Pulmonary artery endothelial cell (primary cell): ENCODE results near the gene ZNF189. TPM values are rescaled to one million over a fixed set of nuclear protein-coding genes. Genes with fewer than 3 reads are reported as not detected.
"Not testable (repeated sequence)": the region's sequence is repeated elsewhere in the genome, so short reads cannot be mapped to it uniquely, and the experiment has no call there.

Experiments used
- DNase-seq: peaks from one replicate; pipeline ENCODE4 v3.0.0-alpha.2; 2011; ENCODE audit warnings: low read depth, low spot score
- total RNA-seq: library from RNA; depleted of rRNA; stranded (reverse); fragments of >200 nt; gene quantifications from 2 replicates; pipeline ENCODE4 v1.2.3, GENCODE V29; 2014

Gene ZNF189
- total RNA-seq, 1 donor from 2014 or later: 17.9 TPM

DNA sequence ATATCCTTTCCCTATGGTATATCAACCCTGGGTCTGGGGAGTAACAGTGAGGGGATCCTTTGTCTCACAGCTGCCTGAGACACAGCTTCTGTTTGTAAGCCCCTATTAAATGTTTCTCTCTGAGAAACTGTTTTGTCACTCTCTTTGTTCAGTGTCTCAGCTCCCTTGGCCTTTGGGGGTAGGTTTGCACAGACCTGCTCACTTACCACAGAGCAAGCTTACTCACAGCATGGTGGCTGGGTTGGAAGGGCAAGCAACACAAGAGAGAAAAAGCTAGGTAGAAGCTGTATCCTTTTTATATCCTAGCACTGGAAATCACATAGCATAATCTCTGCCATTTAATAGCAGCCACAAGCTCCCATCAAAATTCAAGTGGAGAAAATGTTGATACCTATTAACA lies 18.4 kb upstream of the ZNF189 start:
- no peak for DNase-seq

DNA sequence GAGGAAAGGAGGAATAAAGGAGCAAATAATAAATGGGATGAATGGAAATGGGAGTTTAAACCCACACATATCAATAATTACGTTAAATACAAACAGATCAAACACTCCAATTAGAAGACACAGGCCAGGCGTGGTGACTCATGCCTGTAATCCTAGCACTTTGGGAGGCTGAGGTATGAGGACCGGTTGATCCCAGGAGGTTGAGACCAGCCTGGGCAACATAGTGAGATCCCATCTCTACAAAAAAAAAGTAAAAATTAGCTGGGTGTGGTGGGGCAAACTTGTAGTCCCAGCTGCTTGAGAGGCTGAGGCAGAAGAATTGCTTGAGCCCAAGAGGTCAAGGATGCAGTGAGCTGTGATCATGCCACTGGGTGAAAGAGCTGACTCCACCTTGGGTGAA lies 17.5 kb upstream of the ZNF189 start:
- no peak for DNase-seq

DNA sequence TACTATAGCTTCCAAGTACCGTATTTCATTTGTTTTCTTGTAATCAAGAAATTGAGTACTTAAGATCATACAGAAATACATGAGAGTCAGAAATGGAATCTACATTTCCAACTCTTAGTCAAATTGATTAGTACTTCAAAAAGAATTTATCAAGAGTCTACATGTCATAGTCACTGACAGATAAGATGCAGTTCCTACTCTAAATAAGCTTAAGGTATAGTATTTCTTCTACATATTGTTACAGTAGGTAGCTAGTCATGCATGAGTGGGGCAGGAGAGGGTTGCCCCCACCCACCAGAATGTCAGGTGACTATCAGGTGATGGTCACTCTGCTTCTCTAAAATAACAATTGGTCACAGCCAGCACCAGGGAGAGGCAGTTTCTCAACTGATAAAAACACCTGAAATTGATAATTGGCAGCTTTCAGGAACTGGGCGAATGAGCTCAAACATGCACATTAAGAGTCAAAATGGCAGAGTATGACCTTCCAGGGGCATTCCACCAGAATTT lies 16.8 kb upstream of the ZNF189 start:
- DNase-seq: no peak

DNA sequence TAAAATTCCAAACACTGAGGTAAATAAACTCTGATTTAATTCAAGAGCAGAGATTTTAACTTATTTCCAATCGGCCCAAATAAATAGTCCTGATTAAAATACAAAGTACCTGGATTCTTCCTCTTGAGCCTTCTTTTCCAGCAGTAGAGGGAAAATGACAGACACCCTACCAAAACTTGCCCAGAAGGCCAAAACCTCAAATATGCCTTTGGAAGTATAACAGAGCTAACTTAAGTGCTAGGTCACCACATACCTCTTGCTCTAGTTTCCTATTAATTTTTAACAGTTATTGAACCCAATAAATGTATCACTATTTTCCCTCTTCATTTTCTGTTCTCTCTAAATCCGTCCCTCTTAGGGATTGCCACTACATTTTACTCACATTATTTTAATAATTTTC lies 15.3 kb upstream of the ZNF189 start:
- no peak for DNase-seq

DNA sequence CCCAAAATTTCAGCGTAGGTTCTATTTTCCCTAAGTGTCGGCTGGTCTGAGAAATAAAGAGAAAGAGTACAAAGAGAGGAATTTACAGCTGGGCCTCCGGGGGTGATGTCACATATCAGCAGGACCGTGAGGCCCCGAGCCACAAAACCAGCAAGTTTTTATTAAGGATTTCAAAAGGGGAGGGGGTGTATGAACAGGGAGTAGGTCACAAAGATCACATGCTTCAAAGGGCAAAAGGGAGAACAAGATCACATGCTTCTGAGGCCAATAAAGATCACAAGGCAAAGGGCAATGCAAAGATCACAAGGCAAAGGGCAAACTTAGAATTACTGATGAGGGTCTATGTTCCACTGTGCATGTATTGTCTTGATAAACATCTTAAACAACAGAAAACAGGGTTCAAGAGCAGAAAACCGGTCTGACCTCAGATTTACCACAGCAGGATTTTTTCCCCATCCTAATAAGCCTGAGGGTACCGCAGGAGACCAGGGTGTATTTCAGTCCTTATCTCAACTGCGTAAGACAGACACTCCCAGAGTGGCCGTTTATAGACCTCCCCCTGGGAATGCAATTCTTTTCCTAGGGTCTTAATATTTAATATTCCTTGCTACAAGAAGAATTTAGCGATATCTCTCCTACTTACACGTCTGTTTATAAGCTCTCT lies 13.6 kb upstream of the ZNF189 start, which contains the start of gene BAAT:
Gene BAAT, minus strand, starts transcription at position 134 of the 664 bp plus-strand sequence. CDS start 13,602 bp downstream, outside the sequence.
- DNase-seq: not testable (repeated sequence)

DNA sequence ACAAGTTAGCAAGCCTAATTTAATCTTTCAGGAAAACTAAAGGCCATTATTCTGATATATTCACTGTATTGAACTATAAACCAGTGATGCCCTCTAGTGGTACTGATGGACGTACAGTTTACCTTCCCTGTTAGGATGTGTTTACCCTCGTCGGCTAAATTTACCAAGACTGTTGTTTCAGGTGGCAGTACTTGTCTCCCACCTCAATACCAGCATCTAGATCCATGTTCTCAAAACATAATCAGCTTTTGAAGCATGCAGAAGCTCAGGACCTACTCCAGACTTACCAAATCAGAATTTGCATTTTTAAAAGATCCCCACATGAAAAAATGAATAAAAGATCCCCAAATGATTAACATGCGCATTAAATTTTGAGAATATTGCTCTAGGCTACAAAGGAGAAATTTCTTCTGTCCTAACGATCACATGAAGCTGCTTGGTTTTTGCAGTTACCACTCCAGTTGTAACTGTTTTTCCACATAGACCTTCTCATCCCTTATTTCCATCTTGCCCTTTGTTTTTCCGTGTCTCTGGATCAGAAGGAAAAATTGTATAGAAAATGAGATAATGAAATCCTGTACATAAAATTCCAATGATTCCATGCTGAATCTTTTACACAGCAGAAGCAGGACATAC lies 10.7 kb upstream of the ZNF189 start:
- DNase-seq: no peak

DNA sequence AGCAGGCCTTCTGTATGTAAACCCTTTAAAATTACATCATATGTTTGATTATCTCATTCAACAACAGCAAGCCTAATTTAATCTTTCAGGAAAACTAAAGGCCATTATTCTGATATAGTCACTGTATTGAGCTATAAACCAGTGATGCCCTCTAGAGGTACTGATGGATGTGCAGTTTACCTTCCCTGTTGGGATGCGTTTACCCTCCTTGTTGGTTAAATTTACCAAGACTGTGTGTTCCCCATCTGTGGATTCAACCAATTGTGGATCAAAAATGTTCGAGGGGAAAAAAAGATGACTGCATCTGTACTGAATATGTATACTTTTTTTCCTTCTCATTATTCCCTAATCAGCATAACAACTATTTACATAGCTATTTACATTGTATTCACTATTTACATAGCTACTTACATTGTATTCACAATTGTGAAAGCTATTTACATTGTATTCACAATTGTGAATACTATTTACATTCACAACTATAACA lies 10.1 kb upstream of the ZNF189 start:
- DNase-seq: no peak

DNA sequence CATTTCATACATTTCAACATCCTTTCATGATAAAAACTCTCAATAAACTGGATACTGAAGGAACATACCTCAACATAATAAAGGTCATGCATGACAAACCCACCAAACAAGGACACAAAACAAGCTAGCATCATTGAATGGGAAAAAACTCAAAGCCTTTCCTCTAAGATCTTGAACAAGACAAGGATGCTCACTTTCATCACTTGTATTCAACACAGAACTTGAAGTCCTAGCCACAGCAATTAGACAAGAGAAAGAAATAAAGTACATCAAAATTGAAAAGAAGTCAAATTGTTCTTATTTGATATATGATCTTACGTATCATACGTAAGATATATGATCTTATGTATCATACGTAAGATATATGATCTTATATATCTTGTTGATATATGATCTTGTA lies 5.5 kb upstream of the ZNF189 start:
- no peak for DNase-seq

DNA sequence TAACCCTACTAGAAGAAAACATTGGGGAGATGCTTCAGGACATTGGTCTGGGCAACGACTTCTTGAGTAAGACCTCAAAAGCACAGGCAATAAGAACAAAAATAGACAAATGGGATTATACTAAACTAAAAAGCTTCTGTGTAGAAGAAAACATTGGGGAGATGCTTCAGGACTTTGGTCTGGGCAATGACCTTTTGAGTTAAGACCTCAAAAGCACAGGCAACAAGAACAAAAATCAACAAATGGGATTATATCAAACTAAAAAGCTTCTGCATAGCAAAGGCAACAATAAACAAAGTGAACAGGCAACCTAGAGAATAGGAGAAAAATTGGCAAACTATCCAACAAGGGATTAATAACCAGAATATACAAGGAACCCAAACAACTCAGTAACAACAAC lies 4.0 kb upstream of the ZNF189 start:
- DNase-seq: no peak

DNA sequence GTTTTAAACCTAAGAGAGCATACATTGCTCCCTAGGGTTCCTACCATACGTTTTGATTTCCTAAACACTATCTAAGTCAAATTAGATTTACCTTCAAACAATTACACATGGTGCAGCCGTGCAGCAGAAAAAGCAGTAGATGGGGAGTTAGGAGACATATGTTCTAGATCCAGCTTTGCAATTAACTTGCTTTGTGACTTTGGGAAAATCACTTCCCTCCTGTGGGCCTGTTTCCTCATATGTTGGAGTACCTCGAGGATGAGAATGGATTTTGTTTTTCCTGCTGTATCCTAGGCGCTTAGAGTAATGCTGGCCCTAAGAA lies 944 bp upstream of the ZNF189 start:
- no peak for DNase-seq

DNA sequence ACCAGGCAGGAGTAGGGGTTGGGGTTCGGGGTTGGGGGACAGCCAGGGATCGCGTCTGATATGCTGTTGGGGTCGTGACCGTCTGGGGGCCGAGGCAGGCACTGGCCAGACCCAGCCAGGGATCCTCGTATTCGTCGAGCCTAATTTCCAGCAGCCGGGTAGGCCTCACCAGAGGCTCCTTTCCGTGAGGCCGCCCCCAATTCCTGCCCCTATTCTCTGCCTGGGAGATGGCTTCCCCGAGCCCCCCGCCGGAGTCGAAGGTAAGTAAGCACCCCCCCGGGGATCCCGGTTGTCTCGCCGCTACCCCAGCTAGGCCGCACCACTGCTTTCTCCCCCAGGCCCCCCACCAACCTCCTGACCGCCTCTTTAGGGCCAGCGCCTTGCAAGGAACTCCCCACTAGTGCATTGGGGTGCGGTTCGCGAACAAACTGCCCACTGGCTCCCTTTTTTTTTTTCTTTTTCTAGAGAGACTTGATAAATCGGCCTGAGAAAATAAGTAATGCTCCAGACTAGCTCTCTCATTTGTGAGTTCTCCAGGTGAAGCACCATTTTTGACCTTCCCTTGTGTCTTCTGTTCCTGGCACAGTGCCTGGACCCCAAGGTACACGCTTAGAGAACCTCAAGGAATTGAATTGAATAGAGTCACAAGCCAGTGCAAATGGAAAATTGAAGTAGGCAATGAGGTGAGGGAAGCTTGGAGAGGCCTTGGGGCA lies 435 bp downstream of the ZNF189 start:
- no peak for DNase-seq

DNA sequence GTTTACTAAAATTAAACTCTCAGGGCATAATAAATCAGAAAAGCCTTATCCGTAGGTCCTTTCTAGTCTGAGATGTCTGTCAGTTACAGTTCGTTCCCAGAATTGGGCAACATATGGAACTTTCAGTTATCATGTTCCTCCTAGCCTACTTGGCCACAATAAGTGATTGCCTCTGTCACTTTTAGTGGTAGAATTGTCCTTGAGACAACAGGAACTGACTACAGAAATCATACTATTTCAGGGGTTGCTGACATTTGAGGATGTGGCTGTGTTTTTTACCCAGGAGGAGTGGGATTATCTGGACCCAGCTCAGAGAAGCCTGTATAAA lies 956 bp downstream of the ZNF189 start:
- DNase-seq: no peak

DNA sequence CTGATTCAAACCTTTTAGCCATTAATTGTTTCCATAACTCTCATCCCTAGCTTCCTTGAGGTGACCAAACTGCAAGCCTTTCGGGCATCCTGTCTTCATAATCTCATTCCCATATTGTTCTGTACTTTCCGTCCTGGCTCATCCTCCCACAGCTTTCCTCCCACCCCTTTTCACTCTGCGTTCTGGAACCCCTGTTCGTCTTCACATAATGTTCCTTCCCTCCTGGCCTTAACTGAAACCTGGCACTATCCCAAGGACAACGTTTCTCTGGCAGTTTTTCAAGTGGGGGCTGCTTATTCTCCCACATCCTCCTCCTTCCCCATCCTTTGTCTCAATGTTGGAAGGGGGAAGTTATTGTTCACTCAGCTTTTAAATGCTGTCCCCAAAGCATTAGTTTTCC lies 1.5 kb downstream of the ZNF189 start:
- peak; percentile 49 for DNase-seq

DNA sequence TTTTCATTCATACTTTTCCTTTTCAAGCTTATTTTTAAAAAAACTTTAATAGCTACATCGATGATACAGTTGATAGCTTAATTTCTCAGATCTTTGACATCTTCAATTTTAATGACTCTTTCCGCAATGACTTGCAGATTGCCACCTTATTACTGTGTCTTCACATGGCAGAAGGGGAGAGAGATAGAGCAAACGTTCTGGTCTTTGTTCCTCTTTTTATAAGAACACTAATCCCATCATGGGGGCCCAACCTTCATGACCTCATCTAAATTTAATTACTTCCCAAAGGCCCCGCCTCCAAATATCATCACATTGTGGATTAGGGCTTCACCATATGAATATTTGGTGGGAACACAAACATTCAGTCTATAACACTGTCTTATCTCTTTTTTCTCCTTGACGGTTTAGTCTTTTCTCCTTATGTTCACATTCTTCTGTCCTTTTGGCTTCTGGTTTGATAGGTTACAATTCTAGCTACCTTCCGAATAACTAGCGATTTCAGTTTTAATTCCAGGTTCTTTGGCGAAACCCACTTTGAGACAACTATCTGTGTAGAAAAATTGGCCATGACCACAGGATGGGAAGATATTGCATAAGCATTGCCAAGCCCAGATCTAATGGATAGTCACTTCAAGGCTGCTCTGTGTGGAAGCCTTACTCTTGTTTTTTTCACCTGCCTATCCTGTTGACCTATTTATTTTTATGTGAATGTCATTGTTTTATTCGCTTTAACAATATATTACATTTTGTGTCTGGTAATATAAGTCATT lies 5.0 kb downstream of the ZNF189 start:
- no peak for DNase-seq

DNA sequence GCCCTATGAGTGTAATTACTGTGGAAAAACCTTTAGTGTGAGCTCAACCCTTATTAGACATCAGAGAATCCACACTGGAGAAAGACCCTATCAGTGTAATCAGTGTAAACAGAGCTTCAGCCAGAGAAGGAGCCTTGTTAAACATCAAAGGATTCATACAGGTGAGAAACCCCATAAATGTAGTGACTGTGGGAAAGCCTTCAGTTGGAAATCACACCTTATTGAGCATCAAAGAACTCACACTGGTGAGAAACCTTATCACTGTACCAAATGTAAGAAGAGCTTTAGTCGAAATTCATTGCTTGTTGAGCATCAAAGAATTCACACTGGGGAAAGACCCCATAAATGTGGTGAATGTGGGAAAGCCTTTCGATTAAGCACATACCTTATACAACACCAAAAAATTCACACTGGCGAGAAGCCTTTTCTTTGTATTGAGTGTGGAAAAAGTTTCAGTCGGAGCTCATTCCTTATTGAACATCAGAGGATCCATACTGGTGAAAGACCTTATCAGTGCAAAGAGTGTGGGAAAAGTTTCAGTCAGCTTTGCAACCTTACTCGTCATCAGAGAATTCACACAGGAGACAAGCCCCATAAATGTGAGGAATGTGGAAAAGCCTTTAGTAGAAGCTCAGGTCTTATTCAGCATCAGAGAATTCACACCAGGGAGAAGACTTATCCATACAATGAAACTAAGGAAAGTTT lies 9.9 kb downstream of the ZNF189 start:
- DNase-seq: no peak

DNA sequence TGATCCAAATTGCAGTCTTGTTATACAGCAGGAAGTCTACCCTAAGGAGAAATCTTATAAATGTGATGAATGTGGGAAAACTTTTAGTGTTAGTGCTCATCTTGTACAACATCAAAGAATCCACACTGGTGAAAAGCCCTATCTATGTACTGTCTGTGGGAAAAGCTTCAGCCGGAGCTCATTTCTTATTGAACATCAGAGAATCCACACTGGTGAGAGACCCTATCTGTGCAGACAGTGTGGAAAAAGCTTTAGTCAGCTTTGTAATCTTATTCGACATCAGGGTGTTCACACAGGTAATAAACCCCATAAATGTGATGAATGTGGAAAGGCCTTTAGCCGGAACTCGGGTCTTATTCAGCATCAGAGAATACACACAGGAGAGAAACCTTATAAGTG lies 10.4 kb downstream of the ZNF189 start:
- DNase-seq: no peak

DNA sequence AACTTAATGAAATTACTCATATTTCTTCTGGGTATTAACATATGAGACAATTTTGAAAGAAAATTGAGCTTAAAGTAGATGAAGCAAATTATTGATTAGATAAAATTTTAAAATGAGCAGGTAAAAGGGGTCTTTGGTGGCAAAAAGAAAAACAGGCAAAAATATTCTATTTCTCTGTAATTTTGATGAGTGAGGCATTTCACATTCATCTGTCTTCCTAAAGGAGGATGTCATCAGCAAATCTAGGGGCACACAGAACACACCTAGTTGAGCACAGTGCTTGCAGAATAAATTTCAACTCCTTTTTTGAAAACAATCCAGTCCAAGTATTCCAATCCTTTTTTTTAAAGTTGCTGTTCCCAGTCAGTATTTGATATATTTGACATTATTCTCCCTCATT lies 16.2 kb downstream of the ZNF189 start:
- DNase-seq: no peak

DNA sequence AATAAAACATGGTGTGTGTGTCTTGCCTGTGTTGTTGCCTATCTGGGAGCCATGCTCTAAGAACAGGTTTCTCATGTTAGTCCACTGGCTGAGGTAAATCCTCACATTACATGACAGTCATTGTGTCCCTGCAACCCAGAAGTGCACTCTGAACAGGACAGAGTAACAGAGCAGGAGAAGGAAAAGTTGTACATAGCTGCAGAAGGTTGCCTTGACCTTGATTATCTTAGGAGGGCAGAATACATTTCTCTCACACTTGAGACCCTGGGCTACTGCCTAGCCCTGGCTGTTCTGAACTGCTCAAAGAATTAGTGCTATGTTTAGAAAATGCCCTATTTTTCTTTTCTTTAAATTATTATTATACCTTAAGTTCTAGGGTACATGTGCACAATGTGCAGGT lies 16.9 kb downstream of the ZNF189 start:
- no peak for DNase-seq

DNA sequence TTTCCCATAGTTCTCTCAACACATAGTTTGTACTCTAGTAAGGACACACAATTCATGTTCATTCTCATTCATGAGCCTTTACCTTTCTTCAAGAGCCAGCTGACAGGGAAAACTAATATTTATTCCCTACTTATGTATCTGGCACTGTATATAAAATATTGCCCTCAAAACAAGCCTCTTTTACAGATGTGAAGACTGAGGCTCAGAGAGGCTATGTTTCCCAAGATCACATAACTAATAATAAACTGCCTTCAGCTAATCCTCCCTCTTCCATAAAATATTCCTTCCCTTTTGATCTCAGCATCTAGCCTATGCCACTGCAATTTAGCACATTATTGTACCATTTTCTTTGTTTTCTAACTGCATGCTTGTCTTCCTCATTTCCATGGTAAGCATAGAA lies 18.7 kb downstream of the ZNF189 start:
- no peak for DNase-seq

DNA sequence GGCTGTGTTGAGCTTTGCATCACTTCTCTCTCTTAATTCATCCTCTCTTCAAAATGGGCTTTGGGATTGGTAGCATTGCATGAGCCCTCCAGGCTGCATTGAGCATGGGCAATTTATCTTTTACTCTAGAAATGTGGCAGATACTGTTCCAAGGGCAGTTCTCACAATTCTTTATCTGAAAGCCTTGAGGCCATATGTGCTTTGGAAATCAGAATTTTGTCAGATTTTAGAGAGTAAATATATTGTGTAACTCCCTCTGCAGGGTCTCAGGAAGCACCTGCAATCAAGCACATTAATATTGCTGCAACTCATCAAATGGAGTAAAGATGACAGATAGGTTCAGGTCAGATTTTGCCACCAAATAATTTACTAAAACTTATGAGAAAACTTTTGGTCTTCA lies 19.3 kb downstream of the ZNF189 start:
- DNase-seq: no peak
